Hepatocyte (in vitro differentiated cells): Measurements from ENCODE around the gene PMCH. TPM values are rescaled to one million over a fixed set of nuclear protein-coding genes. Genes with fewer than 3 reads are reported as not detected.

Experiments
- DNase-seq: peaks from one replicate; pipeline ENCODE4 v3.0.0-alpha.2; 2016; ENCODE audit warnings: low spot score
- H2AFZ ChIP-seq: fragments of 200-600 bp; sonication (generic); 2 replicates; pipeline ENCODE4 v1.6.0; 2016; ENCODE audit warnings: antibody characterized with exemption, mild to moderate bottlenecking
- H3K27ac ChIP-seq: fragments of 200-600 bp; sonication (generic); 2 replicates; pipeline ENCODE4 v1.5.1; 2016; ENCODE audit warnings: mild to moderate bottlenecking
- H3K27me3 ChIP-seq: fragments of 200-600 bp; sonication (generic); 2 replicates; pipeline ENCODE4 v1.6.1; 2016
- H3K36me3 ChIP-seq: fragments of 200-600 bp; sonication (generic); replicated peaks from 2 replicates; pipeline ENCODE4 v1.5.1; 2016; ENCODE audit warnings: low read depth; ENCODE audit not compliant: insufficient read depth
- H3K4me1 ChIP-seq: fragments of 200-600 bp; sonication (generic); 2 replicates; pipeline ENCODE4 v1.5.1; 2016; ENCODE audit warnings: mild to moderate bottlenecking, moderate library complexity; ENCODE audit not compliant: insufficient read depth
- H3K4me2 ChIP-seq: fragments of 200-600 bp; sonication (generic); 2 replicates; pipeline ENCODE4 v1.6.0; 2016
- H3K4me3 ChIP-seq: fragments of 200-600 bp; sonication (generic); 2 replicates; pipeline ENCODE4 v1.5.1; 2016; ENCODE audit warnings: mild to moderate bottlenecking
- H3K79me2 ChIP-seq: fragments of 200-600 bp; sonication (generic); 2 replicates; pipeline ENCODE4 v1.6.0; 2017; ENCODE audit warnings: mild to moderate bottlenecking
- H3K9me2 ChIP-seq: fragments of 200-600 bp; sonication (generic); replicated peaks from 2 replicates; pipeline ENCODE4 v1.6.0; 2017; ENCODE audit warnings: mild to moderate bottlenecking; ENCODE audit not compliant: insufficient read depth
- H3K9me3 ChIP-seq: fragments of 200-600 bp; sonication (generic); 2 replicates; pipeline ENCODE4 v1.5.1; 2016; ENCODE audit warnings: low read depth, mild to moderate bottlenecking
- H4K20me1 ChIP-seq: fragments of 200-600 bp; sonication (generic); 2 replicates; pipeline ENCODE4 v1.6.0; 2016; ENCODE audit warnings: mild to moderate bottlenecking; ENCODE audit not compliant: insufficient read depth, poor library complexity, severe bottlenecking
- CTCF ChIP-seq: fragments of 200-600 bp; sonication (generic); IDR thresholded peaks from 2 replicates; pipeline ENCODE4 v1.5.1; 2016; ENCODE audit warnings: antibody characterized with exemption, mild to moderate bottlenecking; ENCODE audit not compliant: poor library complexity
- EZH2 ChIP-seq: fragments of 200-600 bp; sonication (generic); IDR thresholded peaks from 2 replicates; pipeline ENCODE4 v1.6.1; 2016; ENCODE audit warnings: antibody characterized with exemption, mild to moderate bottlenecking, borderline replicate concordance
- EZH2phosphoT487 ChIP-seq: fragments of 200-600 bp; sonication (generic); IDR thresholded peaks from one replicate; pipeline ENCODE4 v1.6.1; 2018; ENCODE audit warnings: antibody characterized with exemption, mild to moderate bottlenecking, low read depth, moderate library complexity; ENCODE audit not compliant: unreplicated experiment, severe bottlenecking
- WGBS: methylation state at CpG from one replicate; pipeline ENCODE4 v1.1.6; 2016; ENCODE audit warnings: low lambda C conversion rate; ENCODE audit errors: missing lambda C conversion rate; 5-methylcytosine and 5-hydroxymethylcytosine counted together
- polyA plus RNA-seq: library from polyadenylated mRNA; unstranded; fragments of >200 nt; fragmentation: Nextera tagmentation; extraction: Ambion mirVana; gene quantifications from 2 replicates; pipeline ENCODE4 v1.2.1, GENCODE V29; 2016
- total RNA-seq: library from RNA; depleted of rRNA; stranded (reverse); fragments of >200 nt; gene quantifications from 2 replicates; pipeline ENCODE4 v1.2.3, GENCODE V29; 2014

Gene PMCH
- total and polyA plus RNA-seq, 2 experiments from 2014 or later: not detected

GRCh38 chr12:102232036-102232435 is 34.4 kb upstream of the PMCH start:
- peak overlapping the region; percentile 50 for H3K27ac ChIP-seq
- H3K4me3 ChIP-seq: no peak overlapping the region
- no peaks in the 10 kb centered on the region for H3K9me3 ChIP-seq
- no peak for TF ChIP-seq EZH2
- no peak for TF ChIP-seq EZH2phosphoT487
- no peak for TF ChIP-seq CTCF
- no peak overlapping the region for H2AFZ ChIP-seq
- no peaks in the 10 kb centered on the region for H3K79me2 ChIP-seq
- H3K27me3 ChIP-seq: no peaks in the 10 kb centered on the region
- no peak for DNase-seq
- no peaks in the 10 kb centered on the region for H3K4me1 ChIP-seq
- no peak overlapping the region for H3K4me2 ChIP-seq
- no peaks in the 10 kb centered on the region for H4K20me1 ChIP-seq
- no peaks in the 10 kb centered on the region for H3K36me3 ChIP-seq
- H3K9me2 ChIP-seq: no peaks in the 10 kb centered on the region

GRCh38 chr12:102227954-102228353 is 30.3 kb upstream of the PMCH start:
- H3K4me3 ChIP-seq: no peak overlapping the region
- WGBS: 82% methylated on average over 5 of the region's 5 CpGs
- H3K36me3 ChIP-seq: no peaks in the 10 kb centered on the region
- no peaks in the 10 kb centered on the region for H3K27me3 ChIP-seq
- H3K4me1 ChIP-seq: no peaks in the 10 kb centered on the region
- H3K27ac ChIP-seq: no peak overlapping the region
- TF ChIP-seq EZH2phosphoT487 (no peak), CTCF (no peak), EZH2 (no peak)
- no peaks in the 10 kb centered on the region for H3K79me2 ChIP-seq
- H4K20me1 ChIP-seq: no peaks in the 10 kb centered on the region
- DNase-seq: no peak
- no peak overlapping the region for H3K4me2 ChIP-seq
- H3K9me2 ChIP-seq: no peaks in the 10 kb centered on the region
- H2AFZ ChIP-seq: no peak overlapping the region
- no peaks in the 10 kb centered on the region for H3K9me3 ChIP-seq

- Histone ChIP-seq H3K79me2 (no peaks in the 10 kb centered on the region), H3K4me1 (no peaks in the 10 kb centered on the region), H2AFZ (no peak overlapping the region), H3K27me3 (no peaks in the 10 kb centered on the region), H3K9me2 (no peaks in the 10 kb centered on the region), H3K27ac (no peak overlapping the region), H3K36me3 (no peaks in the 10 kb centered on the region), H4K20me1 (no peaks in the 10 kb centered on the region), H3K9me3 (no peaks in the 10 kb centered on the region), H3K4me2 (no peak overlapping the region), H3K4me3 (no peak overlapping the region)
- no peak for DNase-seq
- no peak for TF ChIP-seq CTCF
- no peak for TF ChIP-seq EZH2
- no peak for TF ChIP-seq EZH2phosphoT487
Measured at GRCh38 chr12:102220736-102221135, 23.1 kb upstream of the PMCH start.

GRCh38 chr12:102215992-102216691 is 18.5 kb upstream of the PMCH start:
- Histone ChIP-seq H3K4me3 (no peak overlapping the region), H3K27ac (no peak overlapping the region), H3K9me3 (no peaks in the 10 kb centered on the region), H3K9me2 (no peaks in the 10 kb centered on the region), H3K27me3 (no peaks in the 10 kb centered on the region), H2AFZ (no peak overlapping the region), H3K36me3 (no peaks in the 10 kb centered on the region), H4K20me1 (no peaks in the 10 kb centered on the region), H3K4me2 (no peak overlapping the region), H3K4me1 (no peaks in the 10 kb centered on the region), H3K79me2 (no peaks in the 10 kb centered on the region)
- TF ChIP-seq CTCF (no peak), EZH2phosphoT487 (no peak), EZH2 (no peak)
- WGBS: 79% methylated on average over 5 of the region's 5 CpGs
- DNase-seq: peak; percentile 12
